HEK293 (cell line): ENCODE measurements around the gene FERD3L.

Experiments used
- CTCF ChIA-PET: fragments of 350-600 bp; formaldehyde crosslinking; extraction: SDS; loops from one replicate; lab custom pipeline; 2021; ENCODE audit warnings: antibody characterized with exemption; lab: Yijun Ruan, JAX
- POLR2A ChIA-PET: fragments of 300-600 bp; formaldehyde crosslinking; extraction: SDS; loops from one replicate; lab custom pipeline; 2020; ENCODE audit warnings: antibody characterized with exemption, inconsistent platforms; lab: Yijun Ruan, JAX
- H3K27ac ChIP-seq: fragments of 200-500 bp; sonication (Bioruptor generic); 2 replicates; pipeline ENCODE4 v1.5.1; 2014; ENCODE audit warnings: low read depth, low read length, control low read depth, inconsistent platforms; ENCODE audit errors: extremely low read depth
- H3K36me3 ChIP-seq, 2 experiments: fragments of 200-500 bp in 1 of 2; sonication (Bioruptor generic) in 1 of 2; 1 replicate in 1 of 2; 2 replicates in 1 of 2; pipeline ENCODE4 v1.5.1; 2014 to 2017; ENCODE audit warnings: inconsistent platforms in 2 of 2, low read length in 2 of 2; ENCODE audit not compliant: control insufficient read depth in 2 of 2, insufficient read depth in 1 of 2
- H3K4me1 ChIP-seq: fragments of 200-500 bp; sonication (Bioruptor generic); 2 replicates; pipeline ENCODE4 v1.5.1; 2014; ENCODE audit warnings: mild to moderate bottlenecking, low read length, inconsistent platforms; ENCODE audit not compliant: control insufficient read depth, insufficient read depth
- H3K4me3 ChIP-seq: 2 replicates; pipeline ENCODE4 v1.5.1; 2011; ENCODE audit warnings: low read depth, mild to moderate bottlenecking, control low read depth, low read length, moderate library complexity
- H3K9me3 ChIP-seq: fragments of 200-500 bp; sonication (Bioruptor generic); 2 replicates; pipeline ENCODE4 v1.5.1; 2014; ENCODE audit warnings: low read depth, low read length, inconsistent platforms; ENCODE audit not compliant: control insufficient read depth, insufficient read depth
- EGR2 ChIP-seq: fragments of 450-650 bp; formaldehyde crosslinking; IDR thresholded peaks from 2 replicates; pipeline ENCODE4 v1.5.1; 2016; ENCODE audit warnings: low read depth, missing biosample characterization, missing genetic modification characterization
- GLI2 ChIP-seq: fragments of 450-650 bp; formaldehyde crosslinking; IDR thresholded peaks from 2 replicates; pipeline ENCODE4; 2017; ENCODE audit warnings: missing biosample characterization, missing genetic modification characterization, low read depth, borderline replicate concordance
- GLIS2 ChIP-seq: fragments of 450-650 bp; formaldehyde crosslinking; IDR thresholded peaks from 2 replicates; pipeline ENCODE4 v1.5.1; 2016; ENCODE audit warnings: missing biosample characterization, missing genetic modification characterization
- KLF10 ChIP-seq: fragments of 450-650 bp; IDR thresholded peaks from 2 replicates; pipeline ENCODE4 v1.5.1; 2018; ENCODE audit warnings: missing biosample characterization, mild to moderate bottlenecking, missing genetic modification characterization
- KLF16 ChIP-seq: fragments of 450-650 bp; formaldehyde crosslinking; IDR thresholded peaks from 2 replicates; pipeline ENCODE4 v1.5.1; 2017; ENCODE audit warnings: missing biosample characterization, missing genetic modification characterization
- PRDM1 ChIP-seq: fragments of 450-650 bp; formaldehyde crosslinking; IDR thresholded peaks from 2 replicates; pipeline ENCODE4; 2016; ENCODE audit warnings: missing biosample characterization, missing genetic modification characterization
- SP2 ChIP-seq: fragments of 450-650 bp; formaldehyde crosslinking; IDR thresholded peaks from 2 replicates; pipeline ENCODE4 v1.5.1; 2016; ENCODE audit warnings: missing biosample characterization, missing genetic modification characterization
- ZBTB17 ChIP-seq: fragments of 450-650 bp; formaldehyde crosslinking; IDR thresholded peaks from 2 replicates; pipeline ENCODE4 v1.5.1; 2016; ENCODE audit warnings: missing biosample characterization, missing genetic modification characterization
- ZBTB26 ChIP-seq: fragments of 450-650 bp; formaldehyde crosslinking; optimal IDR thresholded peaks from 2 replicates; pipeline ENCODE3; 2016; ENCODE audit warnings: missing biosample characterization, mild to moderate bottlenecking, missing genetic modification characterization
- ZBTB48 ChIP-seq: fragments of 450-650 bp; formaldehyde crosslinking; IDR thresholded peaks from 2 replicates; pipeline ENCODE4 v1.5.1; 2016; ENCODE audit warnings: missing biosample characterization, missing genetic modification characterization
- ZEB2 ChIP-seq: fragments of 450-650 bp; formaldehyde crosslinking; IDR thresholded peaks from 2 replicates; pipeline ENCODE4 v1.5.1; 2016; ENCODE audit warnings: missing biosample characterization, missing genetic modification characterization
- ZNF274 ChIP-seq, 2 experiments: fragments of 200-500 bp in 1 of 2; fragments of 450-650 bp in 1 of 2; sonication (Bioruptor generic) in 1 of 2; formaldehyde crosslinking in 1 of 2; IDR thresholded peaks; 2 replicates each; pipeline versions ENCODE4 v1.5.1 to v1.6.1; 2014 to 2016; ENCODE audit warnings: borderline replicate concordance in 1 of 2, inconsistent platforms in 1 of 2, low read length in 1 of 2, missing biosample characterization in 1 of 2, missing genetic modification characterization in 1 of 2
- ZNF366 ChIP-seq: fragments of 450-650 bp; formaldehyde crosslinking; conservative IDR thresholded peaks from 2 replicates; pipeline ENCODE4 v1.5.1; 2016; ENCODE audit warnings: missing biosample characterization, missing genetic modification characterization
- ZNF423 ChIP-seq: fragments of 450-650 bp; formaldehyde crosslinking; IDR thresholded peaks from 2 replicates; pipeline ENCODE4 v1.5.1; 2016; ENCODE audit warnings: missing biosample characterization, missing genetic modification characterization
- ZNF510 ChIP-seq: fragments of 450-650 bp; formaldehyde crosslinking; IDR thresholded peaks from 2 replicates; pipeline ENCODE4 v1.5.1; 2018; ENCODE audit warnings: mild to moderate bottlenecking, missing genetic modification characterization, missing biosample characterization; ENCODE audit not compliant: insufficient replicate concordance
- ZNF530 ChIP-seq: fragments of 450-650 bp; formaldehyde crosslinking; IDR thresholded peaks from 2 replicates; pipeline ENCODE4 v1.5.1; 2016; ENCODE audit warnings: low read depth, missing biosample characterization, missing genetic modification characterization
- ZNF544 ChIP-seq: fragments of 450-650 bp; formaldehyde crosslinking; IDR thresholded peaks from 2 replicates; pipeline ENCODE4 v1.5.0; 2017; ENCODE audit warnings: missing biosample characterization, missing genetic modification characterization
- TF ChIP-seq, protein P1 (sequence below): fragments of 450-650 bp; formaldehyde crosslinking; IDR thresholded peaks from 2 replicates; pipeline ENCODE4 v1.5.1; 2016; ENCODE audit warnings: missing biosample characterization, missing genetic modification characterization

Gene FERD3L

GRCh38 chr7:19116121-19117090, 28.8 kb downstream of the FERD3L start (continued):
- peak; percentile 77; the same call in 1 of the 2 replicates for TF ChIP-seq ZNF423 (tag by site-specific recombination)
- TF ChIP-seq ZBTB17 (tag by site-specific recombination) = peak; percentile 81
- TF ChIP-seq EGR2 (tag by site-specific recombination) = peak; percentile 64
- TF ChIP-seq ZBTB26 (tag by site-specific recombination) = peak; percentile 65
- TF ChIP-seq PRDM1 (tag by site-specific recombination) = 0 out of 2 replicates have a peak, but pooled peaks have one; percentile 41
- TF ChIP-seq, protein P1, sequence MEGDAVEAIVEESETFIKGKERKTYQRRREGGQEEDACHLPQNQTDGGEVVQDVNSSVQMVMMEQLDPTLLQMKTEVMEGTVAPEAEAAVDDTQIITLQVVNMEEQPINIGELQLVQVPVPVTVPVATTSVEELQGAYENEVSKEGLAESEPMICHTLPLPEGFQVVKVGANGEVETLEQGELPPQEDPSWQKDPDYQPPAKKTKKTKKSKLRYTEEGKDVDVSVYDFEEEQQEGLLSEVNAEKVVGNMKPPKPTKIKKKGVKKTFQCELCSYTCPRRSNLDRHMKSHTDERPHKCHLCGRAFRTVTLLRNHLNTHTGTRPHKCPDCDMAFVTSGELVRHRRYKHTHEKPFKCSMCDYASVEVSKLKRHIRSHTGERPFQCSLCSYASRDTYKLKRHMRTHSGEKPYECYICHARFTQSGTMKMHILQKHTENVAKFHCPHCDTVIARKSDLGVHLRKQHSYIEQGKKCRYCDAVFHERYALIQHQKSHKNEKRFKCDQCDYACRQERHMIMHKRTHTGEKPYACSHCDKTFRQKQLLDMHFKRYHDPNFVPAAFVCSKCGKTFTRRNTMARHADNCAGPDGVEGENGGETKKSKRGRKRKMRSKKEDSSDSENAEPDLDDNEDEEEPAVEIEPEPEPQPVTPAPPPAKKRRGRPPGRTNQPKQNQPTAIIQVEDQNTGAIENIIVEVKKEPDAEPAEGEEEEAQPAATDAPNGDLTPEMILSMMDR = peak; percentile 51
- peak; percentile 67; the same call in 1 of the 2 replicates for TF ChIP-seq KLF16
- TF ChIP-seq ZNF274 (IDR thresholded peaks at IDR 0.05; ENCODE audit: low read length) = no peak
- no peak for TF ChIP-seq ZNF274 (tag by site-specific recombination; IDR thresholded peaks at IDR 0.05; ENCODE audit: borderline replicate concordance)
- TF ChIP-seq ZBTB48 (tag by site-specific recombination) = 0 out of 2 replicates have a peak, but pooled peaks have one; percentile 39
- no peak for TF ChIP-seq ZNF530 (tag by site-specific recombination)
- peak; percentile 89 for TF ChIP-seq GLIS2 (tag by site-specific recombination)
- TF ChIP-seq GLI2 (tag by site-specific recombination) = no peak
- peak; percentile 66 for TF ChIP-seq SP2

- H3K4me1 ChIP-seq = peaks cover 10% of the 10 kb centered on the region
- H3K27ac ChIP-seq = no peak overlapping the region
- H3K36me3 ChIP-seq = peaks cover 4 to 16% of the 10 kb centered on the region in 2 experiments; a peak in 2 of 3 replicates
- TF ChIP-seq KLF10 (tag by site-specific recombination) = no peak
- no peaks in the 10 kb centered on the region for H3K9me3 ChIP-seq
- peak overlapping the region; percentile 96 for H3K4me3 ChIP-seq
- ChIA-PET POLR2A (no interaction called here), CTCF (no interaction called here)
These were observed 30.7 kb downstream of the FERD3L start for GRCh38 chr7:19114551-19114855.

- ChIA-PET CTCF (interaction anchor here (0.6 kb wide), 2 partner anchors 9 to 10 kb away, joined by 3 read pairs; no protein-coding TSS in a partner anchor), POLR2A (no interaction called here)
- H3K4me3 ChIP-seq = no peak overlapping the region
- TF ChIP-seq ZNF366 (tag by site-specific recombination) (0 out of 2 replicates have a peak, but pooled peaks have one; percentile 9), ZNF544 (tag by site-specific recombination) (no peak), ZEB2 (tag by site-specific recombination) (no peak), ZNF510 (tag by site-specific recombination) (peak; percentile 10)
- H3K9me3 ChIP-seq = no peaks in the 10 kb centered on the region
- peaks cover 4 to 16% of the 10 kb centered on the region in 2 experiments; a peak in 2 of 3 replicates for H3K36me3 ChIP-seq
- peaks cover 10% of the 10 kb centered on the region for H3K4me1 ChIP-seq
- H3K27ac ChIP-seq = no peak overlapping the region
These were observed 31.2 kb downstream of the FERD3L start for GRCh38 chr7:19113855-19114550.
